IMR-90 (cell line): ENCODE data around the gene MSRB1. TPM values are rescaled to one million over a fixed set of nuclear protein-coding genes. Genes with fewer than 3 reads are reported as not detected.

Source experiments
- ATAC-seq: fragments of 200-7000 bp; cut with Tn5 transposase; 2 replicates; pipeline ENCODE4 v1.9.1; 2020; ENCODE audit warnings: low read depth, mild to moderate bottlenecking, moderate library complexity
- BruUV-seq: library from RNA; stranded (reverse); fragments of 400-500 nt; replicated peaks from 2 replicates; lab custom pipeline; 2021; lab: Mats Ljungman, UMichigan
- CTCF ChIA-PET: fragments of 300-600 bp; formaldehyde crosslinking; extraction: SDS; loops from one replicate; lab custom pipeline; 2021; ENCODE audit warnings: antibody characterized with exemption; lab: Yijun Ruan, JAX
- POLR2A ChIA-PET: fragments of 300-600 bp; sonication (Branson Sonifier 250); formaldehyde crosslinking; loops from one replicate; lab custom pipeline; 2022; ENCODE audit warnings: antibody characterized with exemption; ENCODE audit not compliant: unreplicated experiment; lab: Charles Lee
- DNase-seq: peaks from one replicate; pipeline ENCODE4 v3.0.0; 2013
- H2AFZ ChIP-seq: replicated peaks from 2 replicates; pipeline ENCODE3; 2013; ENCODE audit warnings: low read length, mild to moderate bottlenecking; ENCODE audit not compliant: poor library complexity
- H2AK5ac ChIP-seq: 2 replicates; pipeline ENCODE4 v1.6.1; 2013; ENCODE audit warnings: low read depth, low read length, inconsistent platforms
- H2AK9ac ChIP-seq: replicated peaks from 2 replicates; pipeline ENCODE3; 2013; ENCODE audit warnings: mild to moderate bottlenecking, low read depth, low read length, moderate library complexity; ENCODE audit not compliant: poor library complexity
- H2BK120ac ChIP-seq: 2 replicates; pipeline ENCODE4 v1.6.1; 2013; ENCODE audit warnings: low read depth, low read length, inconsistent platforms
- H2BK15ac ChIP-seq: 3 replicates; pipeline ENCODE4 v1.6.1; 2013; ENCODE audit warnings: low read depth, low read length, inconsistent platforms
- H2BK20ac ChIP-seq: 2 replicates; pipeline ENCODE4 v1.6.1; 2013; ENCODE audit warnings: low read depth, mild to moderate bottlenecking, inconsistent platforms, low read length, moderate library complexity
- H2BK5ac ChIP-seq: 2 replicates; pipeline ENCODE4 v1.6.1; 2013; ENCODE audit warnings: mild to moderate bottlenecking, low read depth, low read length, inconsistent platforms; ENCODE audit not compliant: poor library complexity, severe bottlenecking
- H3K14ac ChIP-seq: replicated peaks from 2 replicates; pipeline ENCODE4 v1.6.1; 2013; ENCODE audit warnings: low read depth, low read length, inconsistent platforms
- H3K18ac ChIP-seq: 2 replicates; pipeline ENCODE4 v1.6.1; 2013; ENCODE audit warnings: low read depth, low read length, control low read depth
- H3K23ac ChIP-seq: 2 replicates; pipeline ENCODE4 v1.6.1; 2013; ENCODE audit warnings: low read depth, low read length, inconsistent platforms
- H3K27ac ChIP-seq: 2 replicates; pipeline ENCODE4 v1.5.1; 2013; ENCODE audit warnings: mild to moderate bottlenecking, control low read depth, low read length; ENCODE audit not compliant: insufficient read depth
- H3K27me3 ChIP-seq: 2 replicates; pipeline ENCODE4 v1.6.1; 2013; ENCODE audit warnings: low read length; ENCODE audit not compliant: control insufficient read depth, insufficient read depth
- H3K36me3 ChIP-seq: 2 replicates; pipeline ENCODE4 v1.6.1; 2013; ENCODE audit warnings: low read length, mixed read lengths; ENCODE audit not compliant: control insufficient read depth, insufficient read depth
- H3K4ac ChIP-seq: 2 replicates; pipeline ENCODE4 v1.6.1; 2013; ENCODE audit warnings: low read depth, low read length, inconsistent platforms
- H3K4me1 ChIP-seq: 2 replicates; pipeline ENCODE4 v1.6.1; 2013; ENCODE audit warnings: low read length, mixed read lengths; ENCODE audit not compliant: control insufficient read depth, insufficient read depth
- H3K4me2 ChIP-seq: 2 replicates; pipeline ENCODE4 v1.6.1; 2013; ENCODE audit warnings: low read depth, mild to moderate bottlenecking, control low read depth, low read length, moderate library complexity
- H3K4me3 ChIP-seq: 2 replicates; pipeline ENCODE4 v1.5.1; 2013; ENCODE audit warnings: low read depth, mild to moderate bottlenecking, control low read depth, low read length, moderate library complexity; ENCODE audit not compliant: insufficient read depth
- H3K56ac ChIP-seq: 2 replicates; pipeline ENCODE4 v1.6.1; 2013; ENCODE audit warnings: low read length, inconsistent platforms; ENCODE audit not compliant: insufficient read depth; ENCODE audit errors: extremely low read depth
- H3K79me1 ChIP-seq, 2 experiments: 2 replicates each; pipeline ENCODE4 v1.6.1; 2013; ENCODE audit warnings: low read length in 2 of 2, inconsistent platforms in 1 of 2, low read depth in 1 of 2
- H3K9ac ChIP-seq: 2 replicates; pipeline ENCODE4 v1.6.1; 2013; ENCODE audit warnings: low read depth, low read length, control low read depth
- H3K9me1 ChIP-seq: 2 replicates; pipeline ENCODE4 v1.6.1; 2013; ENCODE audit warnings: low read length, inconsistent platforms; ENCODE audit not compliant: insufficient read depth
- H3K9me3 ChIP-seq: 2 replicates; pipeline ENCODE4 v1.6.1; 2013; ENCODE audit warnings: low read length; ENCODE audit not compliant: control insufficient read depth, insufficient read depth
- H4K20me1 ChIP-seq: 2 replicates; pipeline ENCODE4 v1.6.1; 2013; ENCODE audit warnings: low read length, inconsistent platforms; ENCODE audit not compliant: insufficient read depth
- H4K5ac ChIP-seq: 2 replicates; pipeline ENCODE4 v1.6.1; 2013; ENCODE audit warnings: mild to moderate bottlenecking, low read depth, low read length, control low read depth
- H4K8ac ChIP-seq, 2 experiments: 2 replicates each; pipeline ENCODE4 v1.6.1; 2013; ENCODE audit warnings: low read depth in 2 of 2, low read length in 2 of 2, control low read depth in 1 of 2, inconsistent platforms in 1 of 2
- H4K91ac ChIP-seq: 2 replicates; pipeline ENCODE4 v1.6.1; 2013; ENCODE audit warnings: low read depth, low read length, inconsistent platforms; ENCODE audit not compliant: insufficient read depth
- BHLHE40 ChIP-seq: fragments of 150-350 bp; IDR thresholded peaks from 2 replicates; pipeline ENCODE4 v1.6.1; 2016; ENCODE audit warnings: mild to moderate bottlenecking, low read depth, low read length
- CEBPB ChIP-seq: IDR thresholded peaks from 2 replicates; pipeline ENCODE4 v1.6.1; 2012; ENCODE audit warnings: low read depth, low read length, improper control_type of control experiment
- CHD1 ChIP-seq: IDR thresholded peaks from 2 replicates; pipeline ENCODE4 v1.6.1; 2012; ENCODE audit warnings: low read depth, low read length, improper control_type of control experiment
- CTCF ChIP-seq: conservative IDR thresholded peaks from 2 replicates; pipeline ENCODE4 v1.5.1; 2012; ENCODE audit warnings: mild to moderate bottlenecking, low read depth, low read length, improper control_type of control experiment
- ELK1 ChIP-seq: fragments of 150-350 bp; IDR thresholded peaks from 2 replicates; pipeline ENCODE4 v1.6.1; 2016; ENCODE audit warnings: low read depth, mild to moderate bottlenecking, low read length, moderate library complexity, borderline replicate concordance
- FOS ChIP-seq: fragments of 150-350 bp; IDR thresholded peaks from 2 replicates; pipeline ENCODE4 v1.6.1; 2016; ENCODE audit warnings: low read depth, low read length
- MAFK ChIP-seq: IDR thresholded peaks from 2 replicates; pipeline ENCODE4 v1.6.1; 2012; ENCODE audit warnings: low read depth, low read length, improper control_type of control experiment
- MAZ ChIP-seq: IDR thresholded peaks from 2 replicates; pipeline ENCODE4 v1.6.1; 2012; ENCODE audit warnings: low read depth, mild to moderate bottlenecking, low read length, improper control_type of control experiment, moderate library complexity, borderline replicate concordance
- MXI1 ChIP-seq: IDR thresholded peaks from 2 replicates; pipeline ENCODE4 v1.6.1; 2012; ENCODE audit warnings: low read depth, mild to moderate bottlenecking, low read length, moderate library complexity, borderline replicate concordance
- NFE2L2 ChIP-seq: fragments of 150-350 bp; IDR thresholded peaks from 2 replicates; pipeline ENCODE4 v1.6.1; 2016; ENCODE audit warnings: low read depth, mild to moderate bottlenecking, low read length
- POLR2A ChIP-seq: IDR thresholded peaks from 2 replicates; pipeline ENCODE4 v1.6.1; 2012; ENCODE audit warnings: mild to moderate bottlenecking, low read depth, low read length
- RAD21 ChIP-seq: IDR thresholded peaks from 2 replicates; pipeline ENCODE4 v1.6.1; 2012; ENCODE audit warnings: low read length, improper control_type of control experiment
- RCOR1 ChIP-seq: IDR thresholded peaks from 2 replicates; pipeline ENCODE4 v1.6.1; 2012; ENCODE audit warnings: mild to moderate bottlenecking, low read length, improper control_type of control experiment; ENCODE audit not compliant: insufficient replicate concordance
- RFX5 ChIP-seq: IDR thresholded peaks from 2 replicates; pipeline ENCODE4 v1.8.0; 2012; ENCODE audit warnings: low read depth, mild to moderate bottlenecking, low read length, moderate library complexity
- SMC3 ChIP-seq: fragments of 150-350 bp; IDR thresholded peaks from 2 replicates; pipeline ENCODE4 v1.6.1; 2016; ENCODE audit warnings: low read depth, mild to moderate bottlenecking, antibody characterized with exemption, low read length, moderate library complexity
- USF2 ChIP-seq: fragments of 150-350 bp; IDR thresholded peaks from 2 replicates; pipeline ENCODE4 v1.6.1; 2017; ENCODE audit warnings: mild to moderate bottlenecking, antibody characterized with exemption, low read length, low read depth
- WGBS, 2 experiments: methylation state at CpG; one replicate each; pipeline versions ENCODE4 v1.1.5 to v1.1.7; 2013; ENCODE audit warnings: missing lambda C conversion rate in 2 of 2; ENCODE audit not compliant: insufficient read length in 1 of 2; ENCODE audit errors: extremely low coverage in 2 of 2; 5-methylcytosine and 5-hydroxymethylcytosine counted together
- dilution Hi-C: fragments of 300-500 bp; cut with HindIII; formaldehyde crosslinking; loops from one replicate; pipeline ENCODE4 v1.14.3; 2018; ENCODE audit warnings: low sequenced_read_pairs; ENCODE audit not compliant: unreplicated experiment
- in situ Hi-C: fragments of 300-500 bp; cut with MboI; formaldehyde crosslinking; loops from 3 replicates; pipeline ENCODE4 v1.14.3; 2019; ENCODE audit warnings: low sequenced_read_pairs, inconsistent platforms, mixed read lengths
- intact Hi-C: fragments of 100-400 bp; cut with micrococcal nuclease; formaldehyde crosslinking; loops from 2 replicates; pipeline ENCODE4 v1.10.0; 2022
- polyA plus RNA-seq, 3 experiments: library from polyadenylated mRNA; depleted of rRNA; stranded (reverse); fragments of >200 nt; gene quantifications; 2 replicates each; pipeline ENCODE4 v1.2.3, GENCODE V29; 2012; ENCODE audit warnings: low replicate concordance in 1 of 3
- total RNA-seq: library from RNA; depleted of rRNA; stranded (reverse); fragments of >200 nt; gene quantifications from 2 replicates; pipeline ENCODE4 v1.2.3, GENCODE V29; 2012

MSRB1 gene
- total and polyA plus RNA-seq, 2 of the 4 experiments (the other 2 are of a cell fraction): 17.0 to 32.3 TPM

GRCh38 chr16:1966460-1966859 is 23.5 kb upstream of the MSRB1 start, which contains the start of gene RNF151:
TSS of gene RNF151 (plus strand) at chr16:1966856. CDS start at chr16:1966882, 26 bp downstream.
- Histone ChIP-seq H3K9me1 (peaks cover 3% of the 10 kb centered on the region; the same call in 1 of the 2 replicates), H3K27me3 (no peaks in the 10 kb centered on the region), H3K9ac (peak within 1 kb of the TSS; percentile 93), H3K56ac (no peak within 1 kb of the TSS), H3K4ac (peak within 1 kb of the TSS; percentile 95; the same call in 1 of the 2 replicates), H3K4me1 (peaks cover 10% of the 10 kb centered on the region), H2BK5ac (no peak within 1 kb of the TSS), H3K18ac (no peak within 1 kb of the TSS), H4K20me1 (peaks cover 32% of the 10 kb centered on the region), H4K8ac (peak within 1 kb of the TSS; percentile 73 to 90; a peak in 2 of 4 replicates), H3K9me3 (no peaks in the 10 kb centered on the region), H3K4me3 (peak within 1 kb of the TSS; percentile 87), H3K14ac (no peak within 1 kb of the TSS), H4K91ac (no peak within 1 kb of the TSS), H2AK9ac (peak within 1 kb of the TSS; percentile 44), H2BK20ac (no peak within 1 kb of the TSS), H3K27ac (peak within 1 kb of the TSS; percentile 92), H3K4me2 (peak within 1 kb of the TSS; percentile 100), H3K79me1 (peaks cover 9 to 46% of the 10 kb centered on the region in 2 experiments), H2AK5ac (no peak within 1 kb of the TSS), H2AFZ (peak within 1 kb of the TSS; percentile 6), H3K36me3 (peaks cover 22% of the 10 kb centered on the region), H2BK120ac (no peak within 1 kb of the TSS), H3K23ac (no peak within 1 kb of the TSS), H4K5ac (no peak within 1 kb of the TSS), H2BK15ac (no peak within 1 kb of the TSS)
- BruUV-seq: no TSS peak
- 100% methylated on average over 2 of the region's 6 CpGs; no CpG with 5 or more reads in 1 of the 2 experiments for WGBS, 2 experiments
- intact Hi-C loops: no loop called here
- TF ChIP-seq CTCF: no peak
- no peak for TF ChIP-seq SMC3
- no peak for TF ChIP-seq RFX5
- no peak for TF ChIP-seq MAZ
- no peak for TF ChIP-seq MXI1
- TF ChIP-seq NFE2L2: no peak
- TF ChIP-seq RAD21: no peak
- TF ChIP-seq FOS: no peak
- TF ChIP-seq ELK1: no peak
- no peak for TF ChIP-seq CHD1
- no peak for TF ChIP-seq CEBPB
- TF ChIP-seq POLR2A: no peak
- no peak for TF ChIP-seq USF2
- TF ChIP-seq RCOR1: no peak
- no peak for TF ChIP-seq MAFK
- no peak for TF ChIP-seq BHLHE40
- ChIA-PET CTCF (no interaction called here), POLR2A (no interaction called here)
- dilution Hi-C loops: no loop called here
- DNase-seq (no peak), ATAC-seq (no peak)
- in situ Hi-C loops: no loop called here
